Suprapubic skin (tissue), 4 donors: Measurements from ENCODE around the gene SLC6A1. TPM values are rescaled to one million over a fixed set of nuclear protein-coding genes. Genes with fewer than 3 reads are reported as not detected.

ENCODE experiments used
- DNase-seq, 2 donors: peaks; one replicate each; pipeline ENCODE4 v3.0.0-alpha.2; 2019; ENCODE audit warnings: low spot score in 2 of 2
- H3K27ac ChIP-seq: fragments of 200-600 bp; sonication (generic); one replicate; pipeline ENCODE4 v1.5.1; 2019
- H3K27me3 ChIP-seq: fragments of 200-600 bp; sonication (generic); one replicate; pipeline ENCODE4 v1.5.1; 2019
- H3K36me3 ChIP-seq: fragments of 200-600 bp; sonication (generic); one replicate; pipeline ENCODE4 v1.5.1; 2019
- H3K4me1 ChIP-seq: fragments of 200-600 bp; sonication (generic); one replicate; pipeline ENCODE4 v1.5.1; 2019
- H3K4me3 ChIP-seq: fragments of 200-600 bp; sonication (generic); one replicate; pipeline ENCODE4 v1.5.1; 2019; ENCODE audit warnings: mild to moderate bottlenecking
- H3K9me3 ChIP-seq: fragments of 200-600 bp; sonication (generic); one replicate; pipeline ENCODE4 v1.5.1; 2019
- EP300 ChIP-seq: sonication (generic); formaldehyde crosslinking; IDR thresholded peaks from one replicate; pipeline ENCODE4 v1.6.1; 2017; ENCODE audit warnings: antibody characterized with exemption
- POLR2A ChIP-seq, 2 donors: fragments of 450-650 bp; IDR thresholded peaks; one replicate each; pipeline ENCODE4 v1.6.1; 2017; ENCODE audit warnings: antibody characterized with exemption in 2 of 2, mild to moderate bottlenecking in 2 of 2, moderate library complexity in 2 of 2
- POLR2AphosphoS5 ChIP-seq, 3 donors: sonication (generic); formaldehyde crosslinking; IDR thresholded peaks; one replicate each; pipeline ENCODE4 v1.6.1; 2017; ENCODE audit warnings: antibody characterized with exemption in 3 of 3
- WGBS: methylation state at CpG from one replicate; pipeline ENCODE4 v1.1.5; 2018; 5-methylcytosine and 5-hydroxymethylcytosine counted together
- total RNA-seq, 4 donors: library from RNA; depleted of rRNA; stranded (reverse); fragments of >200 nt; gene quantifications; one replicate each; pipeline ENCODE4 v1.1.0, GENCODE V29; 2016
- TF ChIP-seq, protein P1 (sequence below), 2 donors: fragments of 200-600 bp in 1 of 2; fragments of 450-650 bp in 1 of 2; sonication (generic) in 1 of 2; IDR thresholded peaks; one replicate each; pipeline ENCODE4 v1.5.1; 2016 to 2019; ENCODE audit warnings: antibody characterized with exemption in 2 of 2, mild to moderate bottlenecking in 1 of 2, moderate library complexity in 1 of 2

SLC6A1 gene
- total RNA-seq, 4 donors from 2014 or later, result 0.96 to 13.0 (median 4.3) TPM

DNA sequence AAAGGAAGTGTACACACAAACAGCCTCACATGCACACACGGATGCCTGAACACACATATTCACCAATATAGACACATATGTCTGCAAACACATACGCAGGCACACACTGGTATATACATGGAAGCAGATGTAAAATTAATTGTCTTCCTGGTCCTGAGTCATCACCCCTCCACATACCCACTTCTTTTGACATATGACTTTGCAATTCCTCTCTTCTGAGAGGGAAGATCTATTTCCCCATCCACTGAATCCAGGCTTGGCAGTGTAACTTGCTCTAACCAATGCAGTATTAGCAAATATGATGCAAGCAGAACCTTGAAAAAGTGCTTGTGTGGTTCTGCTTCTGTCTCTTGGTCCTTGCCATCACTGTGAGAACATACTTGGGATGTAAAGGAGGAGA lies 84.9 kb downstream of the SLC6A1 start:
- H3K4me1 ChIP-seq, result no peaks in the 10 kb centered on the region
- H3K9me3 ChIP-seq, result no peaks in the 10 kb centered on the region
- no peak overlapping the region for H3K4me3 ChIP-seq
- H3K36me3 ChIP-seq, result no peaks in the 10 kb centered on the region
- no peak for DNase-seq
- no peaks in the 10 kb centered on the region for H3K27me3 ChIP-seq
- no peak overlapping the region for H3K27ac ChIP-seq
- TF ChIP-seq, protein P1, sequence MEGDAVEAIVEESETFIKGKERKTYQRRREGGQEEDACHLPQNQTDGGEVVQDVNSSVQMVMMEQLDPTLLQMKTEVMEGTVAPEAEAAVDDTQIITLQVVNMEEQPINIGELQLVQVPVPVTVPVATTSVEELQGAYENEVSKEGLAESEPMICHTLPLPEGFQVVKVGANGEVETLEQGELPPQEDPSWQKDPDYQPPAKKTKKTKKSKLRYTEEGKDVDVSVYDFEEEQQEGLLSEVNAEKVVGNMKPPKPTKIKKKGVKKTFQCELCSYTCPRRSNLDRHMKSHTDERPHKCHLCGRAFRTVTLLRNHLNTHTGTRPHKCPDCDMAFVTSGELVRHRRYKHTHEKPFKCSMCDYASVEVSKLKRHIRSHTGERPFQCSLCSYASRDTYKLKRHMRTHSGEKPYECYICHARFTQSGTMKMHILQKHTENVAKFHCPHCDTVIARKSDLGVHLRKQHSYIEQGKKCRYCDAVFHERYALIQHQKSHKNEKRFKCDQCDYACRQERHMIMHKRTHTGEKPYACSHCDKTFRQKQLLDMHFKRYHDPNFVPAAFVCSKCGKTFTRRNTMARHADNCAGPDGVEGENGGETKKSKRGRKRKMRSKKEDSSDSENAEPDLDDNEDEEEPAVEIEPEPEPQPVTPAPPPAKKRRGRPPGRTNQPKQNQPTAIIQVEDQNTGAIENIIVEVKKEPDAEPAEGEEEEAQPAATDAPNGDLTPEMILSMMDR (IDR thresholded peaks at IDR 0.05), result no peak
- TF ChIP-seq POLR2AphosphoS5 (IDR thresholded peaks at IDR 0.05), result no peak
- TF ChIP-seq EP300, result no peak
- no peak for TF ChIP-seq POLR2A (IDR thresholded peaks at IDR 0.05)
- WGBS, result 82% methylated on average over 2 of the region's 2 CpGs

DNA sequence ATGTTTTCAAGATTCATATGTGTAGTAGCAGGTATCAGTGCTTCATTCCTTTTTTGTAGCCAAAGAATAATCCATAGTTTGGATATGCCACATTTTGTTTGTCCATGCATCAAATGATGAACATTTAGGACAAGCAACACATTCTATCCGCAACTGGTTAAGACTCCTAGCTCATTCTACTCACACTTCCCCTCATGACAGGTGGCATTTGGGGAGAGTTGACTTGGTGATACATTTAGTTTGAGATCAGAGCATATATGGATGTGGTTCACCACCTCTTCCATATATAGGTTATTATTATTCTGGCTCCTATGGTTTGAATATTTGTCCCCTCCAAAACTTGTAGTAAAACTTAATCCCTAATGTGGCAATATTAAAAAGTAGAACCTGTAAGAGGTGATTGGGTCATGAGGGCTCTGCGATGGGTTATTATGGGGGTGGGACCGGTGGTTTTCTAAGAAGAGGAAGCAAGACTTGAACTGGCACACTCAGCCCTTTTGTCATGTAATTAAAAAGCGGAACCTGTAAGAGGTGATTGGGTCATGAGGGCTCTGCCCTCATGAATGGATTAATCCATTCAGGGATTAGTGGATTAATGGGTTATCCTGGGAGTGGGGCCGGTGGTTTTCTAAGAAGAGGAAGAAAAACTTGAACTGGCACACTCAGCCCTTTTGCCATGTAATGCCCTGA lies 86.4 kb downstream of the SLC6A1 start:
- no peak overlapping the region for H3K27ac ChIP-seq
- H3K4me1 ChIP-seq, result no peaks in the 10 kb centered on the region
- WGBS, result 73% methylated on average over 5 of the region's 5 CpGs
- H3K36me3 ChIP-seq, result no peaks in the 10 kb centered on the region
- H3K27me3 ChIP-seq, result no peaks in the 10 kb centered on the region
- H3K9me3 ChIP-seq, result no peaks in the 10 kb centered on the region
- no peak for DNase-seq
- no peak overlapping the region for H3K4me3 ChIP-seq
- TF ChIP-seq, protein P1 (IDR thresholded peaks at IDR 0.05), result no peak
- TF ChIP-seq POLR2AphosphoS5 (IDR thresholded peaks at IDR 0.05) (no peak), POLR2A (IDR thresholded peaks at IDR 0.05) (no peak), EP300 (no peak)

DNA sequence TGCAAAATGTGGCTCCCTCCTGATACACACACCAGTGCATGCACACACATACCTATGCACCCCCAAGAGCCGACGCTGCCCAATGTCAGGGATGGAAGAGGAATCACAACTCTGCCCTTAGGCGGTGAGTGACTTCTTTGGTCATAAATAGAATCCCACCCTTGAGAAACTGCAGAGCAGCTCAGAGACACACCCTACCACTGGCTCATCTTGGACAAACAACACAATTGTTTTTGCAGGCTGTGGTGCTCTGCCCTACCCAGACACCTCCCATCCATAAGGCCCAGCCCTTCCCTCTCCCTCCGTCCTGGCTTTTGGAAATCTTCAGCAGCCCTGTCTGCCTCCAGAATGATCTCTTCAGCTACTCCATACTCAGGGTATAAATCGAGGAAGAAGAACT lies 87.9 kb downstream of the SLC6A1 start:
- TF ChIP-seq, protein P1 (IDR thresholded peaks at IDR 0.05), result no peak
- TF ChIP-seq POLR2A (IDR thresholded peaks at IDR 0.05), result no peak
- DNase-seq, result no peak
- Histone ChIP-seq H3K27ac (no peak overlapping the region), H3K9me3 (no peaks in the 10 kb centered on the region), H3K36me3 (no peaks in the 10 kb centered on the region), H3K27me3 (no peaks in the 10 kb centered on the region), H3K4me1 (no peaks in the 10 kb centered on the region), H3K4me3 (no peak overlapping the region)
- 74% methylated on average over 5 of the region's 5 CpGs for WGBS

DNA sequence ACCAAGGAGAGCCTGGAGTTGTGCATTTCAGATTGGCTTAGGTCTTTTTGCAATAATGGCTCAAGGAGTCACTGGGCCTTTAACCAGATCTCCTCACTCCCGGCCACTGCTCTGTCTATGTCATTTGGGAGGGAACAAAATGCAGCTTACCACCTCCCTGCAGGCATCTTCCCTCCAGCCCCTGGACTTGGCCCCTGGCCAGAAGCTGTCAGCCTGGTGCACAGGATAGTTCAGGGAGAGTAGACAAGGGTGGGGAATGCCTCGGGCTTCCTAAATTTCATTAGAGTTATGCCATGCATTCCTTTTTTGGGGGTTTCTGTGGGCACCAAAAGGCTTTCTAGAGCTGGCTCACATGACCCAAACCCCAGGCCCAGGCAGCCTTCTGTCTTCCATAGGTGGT lies 91.5 kb downstream of the SLC6A1 start:
- H3K9me3 ChIP-seq, result no peaks in the 10 kb centered on the region
- 49% methylated on average over 2 of the region's 2 CpGs for WGBS
- H3K4me1 ChIP-seq, result no peaks in the 10 kb centered on the region
- H3K36me3 ChIP-seq, result no peaks in the 10 kb centered on the region
- DNase-seq, result no peak
- no peak overlapping the region for H3K27ac ChIP-seq
- TF ChIP-seq POLR2AphosphoS5 (IDR thresholded peaks at IDR 0.05), result no peak
- no peak for TF ChIP-seq EP300
- TF ChIP-seq POLR2A (IDR thresholded peaks at IDR 0.05), result no peak
- TF ChIP-seq, protein P1 (IDR thresholded peaks at IDR 0.05), result no peak
- H3K27me3 ChIP-seq, result no peaks in the 10 kb centered on the region
- no peak overlapping the region for H3K4me3 ChIP-seq

DNA sequence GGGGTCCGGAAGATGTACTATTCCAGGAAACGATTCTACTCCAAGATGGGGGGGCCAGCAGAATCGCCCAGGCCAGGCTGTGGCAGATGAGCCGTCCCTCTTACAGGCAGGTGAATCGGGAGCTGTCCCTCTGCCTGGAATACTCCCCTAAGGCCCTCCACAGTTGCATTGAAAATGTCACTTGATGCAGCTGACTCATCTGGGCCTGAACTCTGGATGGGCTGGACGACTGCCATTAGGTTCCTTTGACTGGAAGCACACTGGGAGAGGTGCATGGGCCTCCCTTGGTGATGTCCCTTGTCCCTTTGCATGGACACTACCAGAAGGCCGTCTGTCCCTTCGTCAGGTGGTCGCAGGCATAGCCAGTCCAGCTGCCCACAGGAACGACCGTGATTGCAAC lies 92.1 kb downstream of the SLC6A1 start:
- H3K4me3 ChIP-seq, result no peak overlapping the region
- no peaks in the 10 kb centered on the region for H3K4me1 ChIP-seq
- no peaks in the 10 kb centered on the region for H3K36me3 ChIP-seq
- TF ChIP-seq, protein P1 (IDR thresholded peaks at IDR 0.05), result no peak
- TF ChIP-seq POLR2AphosphoS5 (IDR thresholded peaks at IDR 0.05) (no peak), EP300 (no peak), POLR2A (IDR thresholded peaks at IDR 0.05) (no peak)
- H3K27me3 ChIP-seq, result no peaks in the 10 kb centered on the region
- H3K27ac ChIP-seq, result no peak overlapping the region
- H3K9me3 ChIP-seq, result no peaks in the 10 kb centered on the region
- WGBS, result 69% methylated on average over 6 of the region's 11 CpGs
- no peak for DNase-seq
